ENCODE results near the gene RANBP10.

RANBP10 gene

DNA sequence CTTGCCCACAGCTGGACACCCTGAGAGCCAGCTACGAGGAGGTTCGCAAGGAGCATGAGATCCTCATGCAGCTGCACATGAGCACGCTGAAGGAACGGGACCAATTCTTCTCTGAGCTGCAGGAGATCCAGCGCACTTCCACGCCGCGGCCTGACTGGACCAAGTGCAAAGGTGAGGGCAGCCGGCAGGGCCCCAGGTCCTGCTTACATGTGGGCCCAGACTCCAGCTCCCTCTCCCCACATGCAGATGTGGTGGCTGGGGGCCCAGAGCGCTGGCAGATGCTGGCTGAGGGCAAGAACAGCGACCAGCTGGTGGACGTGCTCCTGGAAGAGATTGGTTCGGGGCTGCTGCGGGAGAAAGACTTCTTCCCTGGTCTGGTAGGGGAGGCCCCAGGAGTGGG, 19.5 kb upstream of the RANBP10 start:
- no peak for DNase-seq

DNA sequence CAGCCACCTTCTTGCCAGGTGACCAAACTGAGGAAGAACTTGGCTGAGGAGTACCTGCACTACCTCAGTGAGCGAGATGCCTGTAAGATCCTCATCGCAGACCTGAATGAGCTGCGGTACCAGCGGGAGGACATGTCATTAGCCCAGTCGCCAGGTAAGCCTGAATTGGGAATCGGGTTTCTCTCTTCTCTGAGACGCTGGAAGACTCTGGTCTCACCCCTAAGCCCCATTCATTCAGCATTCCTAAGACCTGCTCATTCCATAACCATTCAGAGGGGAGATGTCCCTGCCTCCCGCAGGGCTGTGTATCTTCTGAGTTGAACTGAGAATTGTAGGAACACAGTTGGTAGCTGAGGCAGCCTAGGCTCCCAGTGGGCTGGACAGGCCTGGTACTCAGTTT, 18.8 kb upstream of the RANBP10 start:
- DNase-seq = no peak

DNA sequence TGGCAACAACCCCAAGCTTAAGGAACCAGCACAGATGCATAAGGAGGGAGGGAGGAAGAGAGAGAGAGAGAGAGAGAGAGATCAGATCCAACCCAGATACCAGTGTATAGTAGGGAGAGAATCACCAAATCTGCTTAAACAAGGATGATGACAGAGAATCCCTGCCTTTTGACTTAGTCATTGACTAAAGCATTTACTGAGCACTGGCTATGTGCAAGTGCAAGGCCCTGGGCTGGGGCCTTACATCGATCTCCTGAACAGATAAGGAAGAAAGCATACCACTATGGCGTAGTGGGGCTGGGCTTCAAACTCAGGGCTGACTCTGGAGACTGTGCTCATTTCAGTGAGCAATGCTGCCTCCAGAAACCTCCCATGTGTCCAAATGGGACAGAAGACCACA, 16.2 kb upstream of the RANBP10 start:
- DNase-seq = no peak

DNA sequence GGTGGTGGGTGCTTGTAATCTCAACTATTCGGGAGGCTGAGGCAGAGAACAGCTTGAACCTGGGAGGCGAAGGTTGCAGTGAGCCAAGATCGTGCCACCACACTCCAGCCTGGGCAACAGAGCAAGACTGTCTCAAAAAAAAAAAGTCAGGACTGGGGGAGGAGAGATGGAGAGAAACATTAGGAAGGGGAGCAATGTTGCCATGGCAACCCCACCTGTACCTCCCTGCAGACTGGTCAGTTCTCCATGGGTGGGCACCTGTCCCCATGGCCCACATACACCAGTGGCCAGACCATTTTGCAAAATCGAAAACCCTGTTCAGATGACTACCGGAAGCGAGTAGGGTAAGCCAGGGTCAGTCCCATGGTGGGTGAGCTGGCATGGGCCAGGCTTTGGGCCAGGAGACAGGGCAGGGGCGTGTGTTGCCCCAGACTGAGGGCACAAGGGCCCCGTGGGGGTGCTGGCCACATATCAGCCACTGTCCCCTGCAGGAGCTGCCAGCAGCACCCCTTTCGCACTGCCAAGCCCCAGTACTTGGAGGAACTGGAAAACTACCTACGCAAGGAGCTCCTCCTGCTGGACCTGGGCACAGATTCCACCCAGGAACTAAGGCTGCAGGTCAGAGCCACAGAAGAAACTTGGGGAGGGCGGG, 14.4 kb upstream of the RANBP10 start:
- no peak for DNase-seq

DNA sequence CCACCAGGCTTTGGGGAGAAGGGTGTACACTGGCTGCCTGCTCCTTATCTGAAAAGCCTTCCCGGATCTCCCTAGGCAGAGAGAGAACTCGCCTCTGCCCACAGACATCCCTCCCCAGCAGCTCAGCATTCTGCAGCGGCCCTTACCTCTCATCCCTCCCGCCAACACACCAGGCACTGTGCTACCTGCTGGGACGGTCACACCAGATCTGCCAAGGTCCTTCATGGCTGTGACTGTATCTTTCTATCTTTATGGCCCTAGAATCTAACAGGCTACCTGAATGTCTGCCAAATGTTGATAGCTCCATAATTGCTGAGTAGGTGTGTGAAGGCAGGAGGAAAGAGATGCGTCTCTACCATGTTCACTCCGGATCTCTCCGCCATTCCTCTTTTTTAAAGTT, 8.2 kb upstream of the RANBP10 start:
- no peak for DNase-seq

DNA sequence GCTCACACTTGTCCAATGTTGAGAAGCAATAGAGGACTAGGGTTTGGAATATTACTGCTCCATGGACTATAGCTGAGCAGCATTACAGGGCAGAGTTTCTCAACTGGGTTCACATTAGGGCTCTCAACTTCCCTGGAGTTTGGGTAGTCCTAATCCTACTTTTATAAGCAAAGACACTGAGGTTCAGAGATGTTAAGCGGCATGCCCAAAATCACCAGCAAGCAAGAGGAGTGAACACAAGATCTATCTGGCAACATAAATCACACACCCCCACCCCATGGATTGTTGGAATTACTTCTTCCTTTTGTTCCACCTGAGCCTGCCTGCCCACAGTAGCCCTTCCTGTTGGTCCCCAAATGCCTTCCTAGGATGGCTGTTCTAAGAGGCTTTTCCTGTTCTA, 5.5 kb upstream of the RANBP10 start:
- DNase-seq = no peak

DNA sequence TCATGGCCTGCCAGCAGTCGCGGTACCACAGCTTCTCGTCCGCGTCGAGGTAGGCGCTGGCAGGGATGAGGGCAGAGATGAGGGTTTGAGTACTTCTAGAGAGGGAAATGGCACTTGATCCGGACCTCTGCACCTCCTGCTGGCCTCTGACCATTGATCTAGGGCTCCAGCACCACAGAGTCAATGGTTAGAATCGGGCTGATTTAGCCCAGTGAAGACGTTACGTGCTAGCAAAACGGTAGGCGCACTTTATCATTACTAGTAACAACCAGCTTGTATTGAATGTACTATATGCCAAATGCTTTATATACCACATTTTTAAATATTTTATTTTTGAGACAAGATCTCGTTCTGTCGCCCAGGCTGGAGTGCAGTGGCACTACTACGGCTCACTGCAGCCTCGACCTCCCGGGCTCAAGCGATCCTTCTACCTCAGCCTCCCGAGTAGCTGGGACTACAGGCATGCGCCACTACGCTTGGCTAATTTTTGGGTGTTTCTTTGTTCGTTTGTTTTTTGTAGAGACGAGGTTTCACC, 855 bp upstream of the RANBP10 start:
- no peak for DNase-seq

DNA sequence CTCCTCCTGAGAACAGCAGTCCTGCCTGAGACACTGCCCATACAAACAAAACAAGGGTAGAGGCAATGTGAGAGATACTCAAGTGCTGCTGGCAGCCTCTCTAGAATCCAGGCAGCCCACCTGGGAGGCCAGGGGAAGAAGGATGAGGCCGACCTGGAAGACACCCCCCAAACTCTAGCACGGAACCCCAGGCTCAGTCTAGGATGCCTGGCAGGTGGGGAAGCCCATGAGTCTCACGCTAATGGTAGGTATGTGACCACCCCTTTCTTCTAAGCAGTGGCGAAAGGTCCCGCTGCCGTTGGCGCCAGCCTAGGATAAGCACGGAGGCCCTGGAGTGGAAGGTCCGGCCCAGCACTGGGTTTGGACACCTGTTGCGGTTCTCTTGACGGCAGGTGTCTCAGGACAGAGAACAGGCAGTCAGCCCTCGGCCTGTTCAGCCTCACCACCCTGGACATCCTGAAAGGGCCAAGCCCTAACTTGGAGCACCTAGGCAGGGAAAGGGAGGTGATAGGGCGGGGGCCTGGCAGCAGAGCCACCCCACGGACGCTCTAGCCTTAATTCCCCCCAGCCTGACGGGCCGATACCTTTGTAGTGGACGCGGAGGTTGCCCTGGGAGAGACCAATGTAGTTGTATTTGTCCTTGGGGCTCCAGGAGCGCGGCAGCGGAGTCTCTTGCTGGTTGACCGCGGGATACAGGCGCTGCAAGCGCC, 487 bp downstream of the RANBP10 start:
- DNase-seq = no peak

DNA sequence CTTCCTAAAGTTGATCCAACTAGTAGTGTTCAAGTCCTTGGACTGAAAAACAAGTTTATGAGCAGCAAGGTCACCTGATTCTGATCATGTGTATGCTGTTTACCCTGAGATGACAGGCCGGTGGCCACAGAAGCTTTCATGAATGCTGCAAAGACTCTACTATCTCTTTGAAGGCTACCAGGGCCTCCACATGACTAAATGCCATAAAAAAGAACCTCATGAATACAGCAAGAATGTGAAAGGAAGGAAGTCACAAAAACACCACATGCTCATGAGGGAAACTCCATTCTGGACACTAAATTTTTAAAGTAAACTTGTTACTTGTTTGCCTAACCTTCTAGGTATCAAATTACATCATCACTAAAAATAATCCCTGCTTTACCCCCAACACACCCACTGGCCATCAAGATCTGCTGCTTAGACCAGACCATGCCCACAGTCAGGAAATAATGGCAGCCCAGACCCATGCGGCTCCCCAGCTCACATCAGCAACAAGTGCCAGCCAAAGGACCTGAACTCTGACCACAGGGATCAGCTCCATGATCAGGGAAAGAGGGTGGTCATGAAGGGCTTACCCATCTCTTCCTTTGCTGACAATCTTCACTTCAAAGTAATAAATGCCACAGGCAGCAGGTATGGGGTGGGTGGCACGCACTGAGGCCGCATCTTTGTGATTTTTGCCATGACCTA, 1.4 kb downstream of the RANBP10 start:
- DNase-seq = no peak

DNA sequence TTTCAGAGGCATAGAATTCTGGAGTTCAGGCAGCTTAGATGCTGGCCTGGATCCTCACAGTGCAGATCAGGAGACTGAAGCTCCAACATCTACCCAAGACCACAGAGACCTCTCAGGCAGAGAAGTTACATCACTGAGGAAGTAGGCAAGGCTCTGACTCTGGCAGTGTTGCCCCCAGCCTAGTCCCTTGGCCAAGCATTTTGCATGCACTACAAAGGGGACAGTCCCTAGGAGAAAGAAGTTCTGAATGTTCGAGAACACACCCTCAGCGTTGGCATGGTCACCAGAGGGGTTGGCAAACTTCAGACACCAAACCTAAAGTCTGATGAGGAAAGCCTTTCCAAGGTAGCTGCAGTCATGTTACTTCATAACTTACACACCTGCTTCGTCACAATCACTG, 2.5 kb downstream of the RANBP10 start:
- DNase-seq = no peak

DNA sequence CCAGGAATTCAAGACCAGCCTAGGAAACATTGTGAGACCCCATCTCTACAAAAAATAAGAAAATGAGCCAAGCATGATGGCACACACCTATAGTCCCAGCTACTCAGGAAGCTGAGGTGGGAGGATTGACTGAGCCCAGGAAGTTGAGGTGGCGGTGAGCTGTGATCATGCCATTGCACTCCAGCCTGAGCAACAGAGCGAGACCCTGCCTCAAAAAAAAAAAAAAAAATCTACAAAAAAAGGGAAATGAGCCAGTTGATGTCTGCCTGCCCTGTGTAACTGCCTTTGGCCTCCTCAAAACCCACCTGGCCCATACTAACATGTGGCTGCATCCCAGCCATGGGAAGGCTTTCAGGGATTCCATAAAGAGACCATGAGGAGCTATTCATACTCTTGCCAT, 4.5 kb downstream of the RANBP10 start:
- no peak for DNase-seq

DNA sequence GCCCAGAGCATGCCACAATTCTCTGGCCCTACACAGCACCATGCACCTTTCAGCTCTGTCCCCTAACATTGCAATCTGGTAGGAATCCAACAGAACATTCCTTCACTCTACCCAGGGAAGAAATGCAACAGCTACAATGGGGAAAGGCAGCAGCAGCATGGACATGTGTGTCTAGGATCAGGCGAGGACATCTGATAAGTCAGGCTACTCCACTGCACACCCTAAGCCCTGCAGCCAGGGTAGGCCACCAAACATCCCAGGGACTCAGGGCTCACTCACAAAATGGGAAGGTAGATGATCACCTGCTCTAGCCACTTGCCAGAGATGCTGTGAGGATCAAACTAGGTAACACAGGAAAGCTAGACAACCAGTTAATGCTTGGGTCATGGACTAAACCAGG, 5.1 kb downstream of the RANBP10 start:
- no peak for DNase-seq

DNA sequence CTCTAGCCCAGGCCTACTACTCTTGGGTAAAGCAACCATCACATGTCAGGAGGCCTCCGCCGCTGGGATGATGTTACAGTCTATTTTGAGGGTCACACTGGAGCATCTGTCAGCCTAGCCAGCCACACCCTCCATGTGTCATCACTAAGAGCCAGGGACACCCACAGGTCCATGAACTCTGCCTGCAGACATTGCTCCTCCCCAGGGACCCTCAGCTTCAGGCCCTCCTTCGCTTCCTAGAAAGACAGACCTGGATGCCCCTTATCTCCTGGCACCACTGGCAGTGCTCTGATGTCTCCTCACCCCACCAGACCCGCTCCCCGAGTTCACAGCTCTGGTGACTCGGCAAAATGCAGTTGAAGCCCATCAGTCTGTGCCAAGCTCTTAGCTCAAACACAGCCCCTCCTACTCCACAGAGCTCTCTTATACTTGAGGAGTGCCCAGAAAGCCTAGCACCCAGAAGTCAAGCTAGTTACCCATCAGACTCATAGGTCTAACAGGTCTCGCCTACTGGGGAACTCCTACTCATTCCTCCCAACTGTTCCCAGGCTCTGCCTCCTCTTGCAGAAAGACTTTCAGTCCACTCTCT, 5.9 kb downstream of the RANBP10 start:
- no peak for DNase-seq

DNA sequence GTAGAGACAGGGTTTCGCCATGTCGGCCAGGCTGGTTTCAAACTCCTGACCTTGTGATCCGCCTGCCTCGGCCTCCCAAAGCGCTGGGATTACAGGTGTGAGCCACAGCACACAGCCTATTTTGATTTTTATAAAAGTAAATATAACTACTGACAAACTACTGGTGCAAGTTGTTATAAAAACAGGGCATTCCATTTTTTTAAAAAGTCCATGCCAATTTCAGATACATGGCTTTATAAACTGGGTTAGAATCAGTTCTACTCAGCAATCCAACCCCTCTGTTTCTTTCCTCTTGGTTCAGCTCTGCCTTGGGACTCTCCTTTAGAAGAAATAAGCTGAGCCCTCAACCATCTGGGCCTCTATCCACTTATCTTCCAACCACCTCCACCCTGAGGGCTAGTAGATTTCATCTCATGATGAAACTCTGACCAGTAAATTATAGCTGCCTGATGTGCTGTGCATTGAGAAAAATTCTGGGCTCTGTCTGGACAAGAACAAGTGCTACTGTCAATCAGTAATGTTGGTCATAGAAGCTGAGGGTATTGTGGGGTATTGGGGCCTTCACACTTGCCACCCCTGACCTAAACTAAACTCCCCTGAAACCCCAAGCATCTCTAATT, 10.2 kb downstream of the RANBP10 start:
- no peak for DNase-seq

DNA sequence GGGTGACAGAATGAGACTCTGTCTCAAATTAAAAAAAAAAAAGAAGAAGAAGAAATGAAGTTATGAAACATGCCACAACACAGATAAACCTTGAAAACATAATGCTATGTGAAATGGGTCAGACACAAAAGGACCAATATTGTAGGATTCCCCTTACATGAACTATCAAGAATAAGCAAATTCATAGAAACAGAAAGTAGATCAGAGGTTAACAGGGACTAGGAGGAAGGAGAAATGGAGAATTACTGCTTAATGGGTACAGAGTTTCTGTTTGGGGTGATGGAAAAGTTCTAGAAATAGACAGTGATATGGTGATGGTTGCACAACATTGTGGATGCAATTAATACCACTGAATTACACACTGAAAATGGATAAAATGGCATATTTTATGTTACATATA, 16.3 kb downstream of the RANBP10 start:
- no peak for DNase-seq

DNA sequence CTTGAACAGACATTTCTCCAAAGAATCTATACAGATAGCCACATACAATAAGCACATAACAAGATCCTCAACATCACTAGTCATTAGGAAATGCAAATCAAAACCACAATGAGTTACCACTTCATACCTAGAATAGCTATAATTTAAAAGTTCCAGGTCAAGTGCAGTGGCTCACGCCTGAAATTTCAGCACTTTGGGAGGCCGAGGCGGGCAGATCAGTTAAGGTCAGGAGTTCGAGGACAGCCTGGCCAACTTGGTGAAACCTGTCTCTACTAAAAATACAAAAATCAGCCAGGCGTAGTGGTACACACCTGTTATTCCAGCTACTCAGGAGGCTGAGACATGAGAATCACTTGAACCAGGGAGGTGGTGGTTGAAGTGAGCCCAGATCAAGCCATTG, 19.9 kb downstream of the RANBP10 start:
- no peak for DNase-seq

DNA sequence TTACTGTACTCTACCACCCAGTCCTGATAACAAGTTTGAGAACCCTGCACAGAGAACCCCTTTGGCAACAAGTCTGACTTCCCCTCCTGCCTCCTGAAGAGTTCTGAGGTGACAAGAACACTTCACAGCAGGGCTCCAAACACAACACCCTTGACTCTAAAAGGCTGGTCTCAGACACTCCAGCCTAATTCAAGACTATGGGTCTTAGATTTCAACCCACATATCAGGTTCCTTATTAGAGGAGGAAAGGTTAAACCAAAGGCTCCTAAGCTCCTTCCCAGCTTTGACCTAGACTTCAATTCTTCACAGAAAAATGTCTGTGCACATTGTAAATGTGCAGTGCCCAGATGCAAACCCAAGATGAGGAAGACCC, 23.0 kb downstream of the RANBP10 start:
- no peak for DNase-seq

DNA sequence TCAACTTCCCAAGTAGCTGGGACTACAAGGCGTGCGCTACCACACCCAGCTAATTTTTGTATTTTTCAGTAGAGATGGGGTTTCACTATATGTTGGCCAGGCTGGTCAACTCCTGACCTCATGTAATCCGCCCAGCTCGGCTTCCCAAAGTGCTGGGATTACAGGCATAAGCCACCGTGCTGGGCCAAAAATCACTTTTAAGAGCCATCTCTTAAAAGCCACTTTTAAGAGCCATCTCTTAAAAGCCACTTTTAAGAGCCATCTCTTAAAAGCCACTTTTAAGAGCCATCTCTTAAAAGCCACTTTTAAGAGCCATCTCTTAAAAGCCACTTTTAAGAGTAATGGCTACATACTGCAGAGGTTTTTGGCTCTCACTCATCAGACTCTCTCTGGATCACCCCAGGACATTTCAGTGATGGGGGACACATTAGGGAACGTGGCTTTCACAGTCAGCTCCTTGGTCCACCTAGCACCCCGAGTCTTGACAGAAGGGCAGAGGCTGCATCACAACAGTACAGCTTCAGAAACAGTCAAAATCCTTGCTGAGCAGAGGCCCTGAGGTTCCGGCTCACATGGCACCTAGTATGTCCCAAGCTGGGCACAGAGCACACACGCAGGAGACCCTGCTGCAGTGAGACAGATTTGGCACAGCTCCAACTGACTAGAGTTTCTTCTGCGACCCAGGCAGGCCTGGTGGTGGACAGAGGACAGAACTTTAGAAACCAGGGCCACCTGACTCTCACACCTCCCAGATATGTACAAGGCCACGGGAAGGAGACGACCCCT, 23.6 kb downstream of the RANBP10 start:
- DNase-seq = no peak

DNA sequence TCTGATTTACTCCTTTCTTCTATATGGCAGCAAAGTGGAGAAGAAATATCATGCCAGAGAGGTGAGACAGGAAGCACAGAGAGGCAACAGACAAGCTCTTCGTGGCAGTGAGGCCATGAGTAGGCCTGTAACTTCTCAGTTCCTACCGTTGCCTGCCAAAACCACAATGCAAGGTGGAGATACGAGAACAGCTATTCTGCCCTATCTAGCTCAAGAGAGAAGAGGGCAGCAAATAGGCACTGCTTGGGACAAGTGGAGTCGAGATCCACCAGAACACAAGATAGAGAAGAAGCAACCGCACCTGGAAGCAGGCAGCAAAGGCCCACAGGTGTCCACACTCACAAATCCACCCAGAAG, 24.8 kb downstream of the RANBP10 start:
- no peak for DNase-seq

DNA sequence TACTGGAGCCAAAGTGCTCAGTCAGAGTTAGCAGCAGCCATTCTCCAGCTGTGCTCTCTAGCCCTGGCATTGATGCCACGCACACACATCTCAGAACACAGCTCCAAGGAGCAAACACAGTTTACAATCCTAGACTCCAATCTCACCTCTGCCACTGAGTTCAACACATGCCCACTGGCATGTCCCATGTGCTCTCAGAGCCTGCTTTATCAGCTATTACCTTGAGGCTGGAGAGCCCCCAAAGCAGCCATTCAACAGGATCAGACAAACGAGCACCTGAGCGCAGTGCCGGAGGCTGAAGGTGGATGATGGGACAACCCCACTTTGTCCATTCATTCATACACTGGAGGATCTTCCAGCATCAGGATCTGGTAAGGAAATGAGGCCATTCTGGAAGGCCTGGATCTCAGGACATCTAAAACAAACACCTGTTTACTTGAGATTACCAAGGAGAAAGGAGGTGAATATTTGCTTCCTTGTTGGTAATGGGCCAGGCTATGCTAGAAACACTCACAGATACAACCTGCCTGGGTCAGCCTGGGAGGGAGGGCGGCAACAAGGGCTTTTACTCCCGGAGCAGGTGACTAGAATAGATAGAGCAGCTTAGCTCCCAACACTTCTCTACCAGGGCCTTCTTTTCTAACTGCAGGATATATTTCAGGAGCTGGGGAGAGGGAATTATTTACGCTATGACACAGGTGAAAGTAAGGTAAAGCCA, 25.4 kb downstream of the RANBP10 start:
- DNase-seq = no peak

DNA sequence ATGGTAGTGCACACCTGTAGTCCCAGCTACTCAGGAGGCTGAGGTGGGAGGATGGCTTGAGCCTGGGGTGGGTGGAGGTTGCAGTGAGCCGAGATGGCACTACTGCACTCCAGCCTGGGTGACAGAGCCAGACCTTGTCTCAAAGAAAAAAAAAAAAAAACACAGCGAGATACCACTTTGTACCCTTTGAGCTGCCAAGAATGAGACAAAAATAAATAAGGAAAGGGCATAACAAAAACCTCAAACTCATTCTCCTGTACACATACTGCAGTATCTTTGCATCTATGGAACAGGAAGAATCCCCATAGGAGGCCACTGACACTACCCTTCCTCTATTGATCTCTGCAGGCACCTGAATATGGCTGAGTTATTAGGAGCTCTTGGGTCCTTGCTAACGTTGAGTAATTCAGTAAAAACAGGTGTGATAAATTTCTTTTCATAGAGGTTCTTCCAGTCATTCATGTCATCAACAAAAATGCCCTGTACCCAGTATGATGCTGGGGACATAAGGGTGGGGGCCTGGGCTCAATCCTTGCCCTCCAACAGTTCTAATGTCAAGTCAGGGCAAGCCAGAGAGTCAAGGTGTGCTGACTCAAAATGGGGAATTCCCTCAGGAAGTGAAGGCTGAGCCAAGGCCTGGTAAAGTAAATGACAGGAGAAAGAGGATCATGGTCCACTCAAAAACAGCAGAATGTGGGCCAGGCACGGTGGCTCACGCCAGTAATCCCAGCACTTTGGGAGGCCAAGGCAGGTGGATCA, 26.9 kb downstream of the RANBP10 start:
- DNase-seq = no peak

Measured in effector CD4-positive, alpha-beta T cell (primary cell).